Amygdala (tissue), 56 donors: ENCODE measurements around the gene FOXO6.
A peak's percentile ranks its signal among the peaks of the same experiment; 100 is the strongest.

Source experiments
- DNase-seq, 56 donors: peaks; one replicate each; lab custom pipeline; 2025; lab: John Stamatoyannopoulos, UW

FOXO6 gene

DNA sequence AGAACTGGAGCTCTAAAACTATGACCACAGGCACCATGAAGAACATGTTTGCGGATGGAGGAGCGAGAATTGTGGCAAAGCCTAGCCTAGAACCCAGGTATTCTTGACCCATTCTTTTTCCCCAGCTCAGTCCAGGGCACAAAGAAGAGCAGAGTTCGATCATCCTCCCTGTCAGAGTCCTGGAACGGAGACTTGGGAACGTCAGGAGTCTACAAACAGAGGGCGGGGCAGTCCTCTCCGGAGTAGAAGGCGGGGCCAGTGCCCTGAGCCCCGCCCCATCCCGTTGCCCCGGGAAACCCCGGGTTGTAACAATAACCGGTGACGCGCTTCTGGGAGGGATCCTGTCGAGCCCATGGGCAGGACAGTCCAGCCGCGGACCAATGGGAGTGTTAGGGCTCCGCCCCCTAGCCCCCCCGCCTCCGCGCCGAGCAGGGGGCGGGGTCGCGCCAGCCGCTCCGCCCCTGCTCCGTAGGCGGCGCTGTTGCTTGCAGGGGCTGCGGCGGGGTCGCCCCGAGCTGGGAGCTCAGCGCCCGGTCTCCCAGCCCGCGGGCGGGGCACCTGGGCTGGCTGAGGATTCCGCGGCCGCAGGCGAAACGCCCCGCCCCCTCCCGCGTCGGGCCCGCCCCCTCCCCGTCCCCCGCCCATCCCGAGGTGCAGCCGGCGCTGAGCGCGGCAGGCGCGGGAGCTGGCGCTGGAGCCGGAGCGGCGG is at the start of gene FOXO6:
FOXO6 (plus strand) TSS at position 649 of the 709 bp plus-strand sequence.
- DNase-seq = peak in 55 of 56 donors; percentile 73 to 99 (median 94)

DNA sequence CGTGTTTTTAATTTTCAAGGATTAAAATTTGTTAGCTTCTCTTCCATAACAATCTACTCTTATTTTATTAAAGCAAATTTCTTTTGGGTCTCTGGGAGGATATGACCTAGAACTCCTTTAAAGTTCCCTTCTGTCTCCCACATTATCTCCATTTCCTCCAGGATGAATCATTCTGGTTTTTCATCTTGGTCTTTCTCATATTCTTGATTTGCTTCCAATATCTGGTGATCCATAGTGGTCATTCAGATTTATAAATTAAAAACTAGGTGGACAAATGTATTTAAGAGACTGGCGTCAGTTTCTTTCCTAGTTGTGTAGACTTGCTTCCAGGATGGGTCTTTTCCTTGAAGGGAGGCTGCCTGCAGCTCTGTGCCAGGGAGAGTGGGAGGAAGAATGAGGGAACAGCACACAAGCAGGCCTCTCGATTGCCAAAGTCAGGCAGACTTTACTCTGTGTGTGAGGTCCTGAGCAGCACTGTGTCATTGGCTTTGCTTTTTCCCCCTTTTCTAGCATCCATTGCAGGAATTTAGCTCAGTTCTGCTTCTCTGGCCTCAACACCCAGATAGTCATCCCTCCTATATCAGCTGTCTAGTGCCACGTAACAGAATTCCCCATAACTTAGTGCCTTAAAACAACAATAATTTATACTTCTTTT is 48.1 kb upstream of the FOXO6 start:
- DNase-seq = no peak

DNA sequence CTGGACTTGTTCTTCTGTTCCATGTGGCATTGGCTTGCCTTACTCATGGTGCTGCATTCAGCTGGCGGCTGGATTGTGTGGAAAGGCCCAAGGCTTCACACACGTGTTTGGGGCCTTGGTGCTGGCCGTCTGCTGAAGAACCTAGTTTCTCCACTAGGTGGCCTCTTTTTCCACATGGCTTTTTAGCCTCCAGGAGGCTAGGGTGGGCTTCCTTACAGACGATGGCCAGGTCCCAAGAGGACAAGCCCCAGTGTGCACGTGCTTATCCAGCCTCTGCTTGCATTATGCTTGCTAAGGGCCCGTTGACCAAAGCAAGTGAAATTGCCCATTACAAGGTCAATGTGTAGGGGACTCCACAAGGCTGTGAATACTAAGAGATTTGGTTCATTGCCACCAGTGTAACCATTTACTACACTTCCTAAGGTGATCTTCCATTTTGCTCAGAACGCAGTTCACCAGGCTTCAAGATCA is 47.5 kb upstream of the FOXO6 start:
- DNase-seq = no peak

DNA sequence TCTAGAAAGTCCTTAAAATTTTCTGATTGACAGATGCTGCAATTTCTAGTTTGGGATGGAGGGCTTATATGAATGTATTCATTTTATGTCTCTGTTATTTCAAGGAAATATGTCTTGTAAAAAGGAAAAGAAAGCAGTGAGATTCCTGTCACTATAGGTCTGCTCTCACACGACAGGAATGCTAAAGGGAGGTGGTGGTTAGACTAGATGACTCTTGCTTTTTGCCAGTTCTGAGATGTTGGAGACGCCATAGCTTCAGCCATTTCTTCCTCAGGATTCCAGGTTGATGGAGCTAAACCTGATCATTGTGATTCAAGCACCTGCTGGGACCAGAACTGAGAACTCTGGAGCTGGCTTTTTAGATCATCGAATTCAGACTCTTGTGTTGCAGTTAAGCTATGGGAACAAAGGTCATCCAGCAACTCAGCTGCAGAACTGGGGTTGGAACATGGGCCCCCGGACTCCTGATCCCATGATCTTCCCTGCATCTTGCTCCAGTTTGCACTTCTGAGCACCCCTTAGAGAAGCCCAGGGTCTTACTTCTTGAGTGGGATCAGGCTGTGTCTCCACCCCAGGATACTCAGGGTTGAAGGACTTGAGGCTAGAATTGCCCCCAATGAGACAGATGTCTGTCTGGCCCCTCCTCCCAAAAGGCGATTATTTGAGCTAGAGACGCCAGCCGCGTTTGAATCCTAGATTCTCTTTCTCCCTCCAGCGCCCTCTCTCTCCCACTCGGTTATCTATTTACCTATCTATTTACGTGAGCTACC is 46.7 kb upstream of the FOXO6 start:
- no peak for DNase-seq

DNA sequence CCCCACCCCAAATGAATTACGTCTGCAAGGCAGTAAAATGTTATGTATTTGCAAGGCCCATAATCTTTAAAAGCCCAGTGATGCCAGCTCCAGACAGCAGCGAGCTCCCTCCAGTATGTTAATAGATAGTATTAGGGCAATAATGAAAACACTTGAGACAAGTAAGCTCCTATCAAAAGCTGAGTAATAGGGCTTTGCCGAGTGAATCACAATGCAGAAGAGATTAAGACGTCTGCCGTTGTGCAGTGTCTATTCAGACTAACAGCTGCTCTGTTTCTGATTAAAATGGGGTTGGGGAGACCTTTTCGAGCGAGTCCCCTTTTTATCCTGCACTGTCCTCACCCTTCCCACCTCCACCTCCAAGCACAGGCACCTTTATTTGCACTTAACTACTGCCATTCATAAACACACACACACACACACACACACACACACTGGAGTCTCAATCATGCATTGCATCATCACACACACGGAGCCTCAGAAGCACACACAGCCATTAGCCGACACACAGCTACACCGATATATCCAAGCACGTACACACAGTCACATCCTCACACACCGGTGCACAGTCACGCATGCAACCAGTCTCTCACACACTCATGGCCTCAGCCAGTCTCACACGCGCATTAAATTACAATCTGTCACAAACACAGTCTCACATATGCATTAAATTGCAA is 46.0 kb upstream of the FOXO6 start:
- no peak for DNase-seq

DNA sequence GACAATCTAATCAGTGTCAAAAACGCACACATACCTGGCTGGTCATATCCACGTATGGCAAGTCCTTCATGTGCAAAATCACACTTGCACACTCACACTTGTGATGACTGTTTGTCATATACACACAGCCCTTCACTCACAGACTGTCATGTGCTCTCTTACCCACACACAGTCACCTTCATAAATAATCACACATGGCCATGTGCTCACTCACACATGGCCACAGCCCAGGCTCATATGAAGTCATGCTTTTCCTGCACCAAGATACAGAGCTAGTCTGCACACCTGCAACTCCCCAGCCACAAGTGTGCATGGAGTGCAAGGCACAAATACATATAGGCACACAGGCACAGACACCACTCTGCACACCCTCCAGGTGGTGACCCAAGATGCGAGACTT is 45.4 kb upstream of the FOXO6 start:
- no peak for DNase-seq

DNA sequence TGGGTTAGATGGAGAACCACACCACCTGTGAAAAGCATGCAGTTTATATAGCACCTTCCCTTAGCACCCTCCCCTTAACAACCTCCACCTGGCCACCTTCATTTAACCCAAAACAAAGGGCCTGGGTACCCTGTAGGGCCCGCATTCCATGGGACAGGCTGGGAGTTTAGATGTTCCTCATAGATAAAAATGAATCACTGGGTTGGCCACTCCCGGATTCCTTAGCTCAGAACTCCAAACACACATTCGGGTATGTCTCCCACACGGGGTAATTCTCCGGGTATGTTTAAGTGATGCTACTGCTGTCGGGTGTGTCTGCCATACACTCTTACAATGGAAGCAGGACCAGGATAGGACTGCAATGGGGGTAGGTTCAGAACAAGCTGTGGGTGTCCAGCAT is 43.9 kb upstream of the FOXO6 start:
- DNase-seq = no peak

DNA sequence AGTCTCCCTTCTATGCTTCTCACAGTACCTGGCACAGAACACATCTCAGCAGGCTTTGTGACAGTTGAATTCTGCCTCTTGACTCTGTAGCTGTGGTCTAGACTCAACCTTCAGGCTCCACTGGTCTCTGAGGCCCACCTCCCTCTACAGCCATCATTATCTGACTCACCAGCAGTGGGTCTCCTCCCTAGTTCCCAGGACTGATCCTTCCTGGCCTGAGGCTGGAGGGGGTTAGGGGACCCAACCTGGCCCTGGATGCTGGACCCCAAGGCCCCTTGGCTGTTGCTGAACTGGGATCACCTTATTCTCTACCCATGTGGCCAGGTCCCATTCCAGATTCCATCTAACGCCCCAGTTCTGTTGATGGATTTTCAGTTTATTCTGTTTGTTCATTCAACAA is 43.1 kb upstream of the FOXO6 start:
- no peak for DNase-seq

DNA sequence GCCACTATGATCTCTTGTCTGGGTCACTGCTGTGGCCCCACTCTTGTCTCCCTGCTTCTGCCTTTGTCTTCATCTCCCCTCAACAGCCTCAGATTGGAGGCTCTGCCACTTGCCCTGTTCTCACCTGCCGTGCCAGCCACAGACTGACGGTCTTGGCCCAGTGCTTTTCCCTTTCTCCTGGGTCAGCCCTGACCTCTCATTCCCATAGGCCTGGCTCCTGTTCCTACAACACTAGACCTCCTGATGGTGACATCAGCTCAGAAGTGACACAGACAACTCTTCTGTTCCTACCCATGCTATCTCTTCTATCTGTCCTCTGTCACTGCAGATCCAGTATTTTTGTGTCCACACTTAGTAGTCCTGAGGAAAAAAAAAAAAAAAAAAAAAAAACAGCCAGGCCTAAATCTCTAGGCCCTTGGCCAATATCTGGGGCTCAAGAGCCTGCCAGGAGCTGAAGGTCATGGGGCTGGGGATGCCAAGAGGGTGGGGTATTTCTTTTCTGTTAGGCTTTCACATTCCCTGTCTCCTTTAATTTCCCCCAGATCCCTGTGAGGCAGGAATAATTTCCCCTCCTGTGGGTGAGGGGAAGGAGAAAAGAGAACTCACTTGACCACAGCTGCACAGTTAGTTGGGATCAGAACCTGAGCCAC is 42.0 kb upstream of the FOXO6 start:
- no peak for DNase-seq

DNA sequence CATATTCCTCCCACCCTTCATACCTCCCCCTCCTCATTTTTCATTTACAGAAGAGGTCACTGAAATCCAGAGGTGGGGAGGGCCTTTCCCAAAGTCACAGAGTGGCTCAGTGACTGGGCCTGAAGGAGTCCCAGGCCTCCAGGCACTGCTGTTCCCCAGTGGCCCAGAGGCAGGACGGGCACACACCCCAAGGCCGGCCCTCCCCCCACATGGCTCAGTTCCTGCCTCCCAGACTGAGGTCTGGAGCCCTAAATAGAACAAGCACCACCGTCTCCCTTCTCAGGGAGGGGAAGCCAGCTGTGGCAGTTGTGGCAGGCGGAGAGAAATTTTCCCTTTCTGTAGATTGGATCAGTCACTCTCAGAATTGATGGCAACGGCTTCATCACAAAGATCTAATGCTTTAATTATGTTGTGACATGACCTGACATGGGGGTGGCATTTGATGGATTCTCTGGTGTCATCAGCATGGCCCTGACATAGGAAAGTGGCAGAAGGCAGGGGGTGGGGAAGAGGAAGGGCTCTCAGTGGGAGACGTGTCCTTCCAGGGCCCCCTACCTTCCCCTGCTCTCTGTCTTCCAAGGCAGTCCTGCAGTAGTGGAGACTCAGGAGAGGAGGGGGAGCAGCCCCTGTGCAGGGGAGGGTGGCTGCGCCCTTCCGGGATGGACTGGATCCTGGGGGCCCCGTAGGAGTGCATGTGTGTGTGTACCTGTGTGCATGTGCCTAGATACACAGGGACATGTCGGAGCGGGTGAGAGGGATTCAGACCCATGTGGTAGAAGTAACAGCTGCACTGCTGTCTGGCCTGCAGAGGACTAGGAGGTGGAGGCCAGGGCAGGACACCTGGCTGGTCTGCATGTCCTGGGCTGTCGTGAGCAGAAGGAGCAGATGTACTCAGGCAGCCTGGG is 41.2 kb upstream of the FOXO6 start:
- no peak for DNase-seq

DNA sequence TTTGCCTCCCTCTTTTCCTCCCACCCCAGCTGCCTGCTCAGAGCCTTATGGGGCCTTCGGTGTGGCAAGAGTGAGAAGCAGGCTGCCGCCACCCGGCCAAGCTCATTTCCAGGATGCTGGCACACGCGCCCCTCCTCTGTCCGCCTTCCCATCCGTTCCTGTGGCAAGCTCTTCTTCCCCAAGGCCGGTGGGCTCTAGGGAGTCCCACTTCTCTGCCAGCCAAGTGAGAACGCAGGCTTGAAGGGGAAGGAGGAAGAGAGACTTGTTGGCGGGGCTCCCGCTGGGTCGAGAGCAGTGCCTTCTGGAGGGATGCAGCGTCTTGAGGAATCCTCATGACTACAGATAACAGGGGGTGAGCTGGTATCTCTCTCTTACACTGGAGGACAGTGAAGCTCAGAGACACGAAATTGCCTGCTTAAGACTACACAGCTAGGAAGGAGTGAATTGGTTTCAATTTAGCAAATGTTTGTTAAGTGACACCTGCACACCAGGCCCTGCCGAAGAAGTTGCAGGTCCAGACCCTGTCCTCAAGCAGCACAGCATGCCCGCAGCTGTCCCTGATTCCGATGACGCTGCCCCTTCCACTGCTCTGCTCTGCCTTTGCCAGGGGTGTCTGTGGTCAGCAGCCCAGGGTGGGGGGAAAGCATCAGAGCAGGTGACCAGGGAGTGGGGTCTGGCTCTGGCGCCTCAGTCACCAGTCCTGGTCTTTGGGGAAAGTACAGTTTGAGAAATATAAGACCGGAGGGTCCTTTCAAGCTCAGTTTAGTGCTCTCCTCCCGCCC is 40.1 kb upstream of the FOXO6 start:
- DNase-seq = no peak

DNA sequence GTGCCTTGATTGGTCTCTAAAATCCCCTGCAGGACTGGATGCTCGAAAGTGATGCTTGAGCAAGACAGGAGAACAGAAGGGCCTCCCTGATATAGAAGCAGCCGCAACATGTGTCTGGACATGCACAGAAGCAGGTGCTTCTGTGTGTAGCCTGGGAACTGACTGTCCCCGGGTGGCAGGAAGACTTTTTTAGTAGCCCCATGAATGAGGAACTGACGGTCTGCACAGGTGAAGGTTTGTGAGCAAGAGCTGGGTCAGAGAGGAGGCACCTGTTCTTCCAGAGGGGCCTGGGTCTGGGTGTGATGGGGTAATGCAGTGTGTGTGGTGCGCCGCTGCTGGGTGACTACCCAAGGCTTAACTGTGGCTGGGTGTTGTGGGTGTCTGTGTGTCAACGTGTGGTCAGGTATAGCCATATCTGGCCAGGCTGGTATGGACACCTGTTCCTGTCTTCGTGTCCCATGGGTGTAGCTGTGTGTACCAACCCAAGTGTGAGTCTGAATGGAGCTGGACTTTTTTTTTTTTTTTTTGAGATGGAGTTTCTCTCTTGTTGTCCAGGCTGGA is 39.1 kb upstream of the FOXO6 start:
- no peak for DNase-seq

DNA sequence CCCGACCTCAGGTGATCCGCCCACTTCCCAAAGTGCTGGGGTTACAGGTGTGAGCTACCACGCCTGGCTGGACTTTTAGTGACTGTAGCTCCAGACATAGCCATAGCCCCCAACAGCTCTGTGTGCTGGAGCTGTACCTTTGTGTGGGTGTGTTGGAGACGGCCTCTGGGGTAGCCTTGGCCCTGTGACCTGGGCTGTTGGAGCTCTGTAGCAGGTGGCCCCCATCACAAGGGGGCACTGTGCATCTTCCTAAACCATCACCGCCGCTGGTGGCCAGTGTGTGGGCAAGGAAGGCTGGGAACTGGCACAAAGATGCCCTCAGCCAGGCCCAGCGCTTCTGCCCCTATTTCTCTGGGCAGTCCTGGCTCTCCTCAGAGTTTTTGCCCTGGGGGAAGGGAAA is 38.4 kb upstream of the FOXO6 start:
- peak in 28 of 56 donors; percentile 5 to 66 (median 24) for DNase-seq

DNA sequence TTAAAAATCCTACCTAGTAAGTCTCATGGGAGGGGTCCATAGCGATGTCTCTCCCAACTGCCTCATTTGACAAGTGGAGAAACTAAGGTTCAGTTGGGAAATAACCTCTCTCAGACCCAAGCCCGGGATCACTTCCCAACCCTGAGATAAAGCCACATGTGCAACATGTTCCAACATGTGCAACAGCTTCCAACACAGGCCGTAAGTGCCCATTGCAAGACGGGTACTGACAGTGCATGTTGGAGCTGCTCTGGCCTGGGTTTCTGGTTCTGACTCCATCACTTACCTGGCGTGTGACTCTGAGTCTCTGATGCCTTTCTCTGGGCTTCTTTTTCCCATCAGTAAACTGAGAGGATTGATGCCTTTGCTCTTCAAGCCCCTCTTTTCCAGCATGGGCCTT is 38.0 kb upstream of the FOXO6 start:
- DNase-seq = no peak

DNA sequence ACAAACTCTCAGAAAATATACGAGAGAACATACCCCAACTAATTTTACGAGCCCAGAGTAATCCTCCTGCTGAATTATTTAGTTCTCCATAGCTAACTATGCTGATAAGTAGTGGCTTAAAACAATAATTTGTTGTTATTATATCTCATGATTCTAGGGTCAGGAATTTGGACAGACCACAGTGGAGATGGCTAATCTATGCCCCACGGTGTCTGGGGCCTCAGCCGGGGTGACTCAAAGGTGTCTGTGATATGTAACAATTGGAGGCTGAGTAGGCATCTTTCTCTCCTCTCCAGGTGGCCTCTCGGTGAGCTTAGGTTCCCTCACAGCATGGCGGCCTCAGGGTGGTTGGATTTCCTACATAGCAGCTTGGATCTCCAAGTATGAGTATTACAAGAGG is 35.4 kb upstream of the FOXO6 start:
- no peak for DNase-seq

DNA sequence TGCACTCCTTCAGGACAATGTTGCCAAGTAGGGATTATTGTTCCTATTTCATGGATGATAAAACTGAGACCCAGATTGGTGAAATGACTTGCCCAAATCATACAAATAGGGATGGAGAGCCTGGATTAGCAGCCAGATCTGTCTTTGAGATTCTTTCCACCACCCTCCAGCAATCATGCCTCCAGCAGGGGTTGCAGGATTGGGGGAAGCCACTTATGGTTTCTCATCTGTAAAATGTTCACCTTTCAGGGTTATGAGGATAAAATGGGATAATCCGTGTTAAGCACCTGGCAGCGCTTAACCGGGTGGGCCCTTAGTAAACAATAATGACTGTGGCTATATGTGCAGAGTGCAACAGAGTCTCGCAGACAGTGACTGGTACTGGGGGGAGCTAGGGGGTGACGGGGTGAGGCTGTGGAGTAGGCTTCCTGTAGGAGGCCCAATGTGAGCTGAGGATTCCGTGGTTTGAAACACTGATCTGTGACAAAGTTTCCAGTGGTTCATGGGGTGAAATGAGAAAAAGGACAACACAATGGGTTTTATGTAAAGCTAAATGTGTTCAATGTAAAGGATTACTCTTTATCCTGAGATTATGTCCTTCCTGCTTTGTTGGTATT is 33.7 kb upstream of the FOXO6 start:
- DNase-seq = no peak

DNA sequence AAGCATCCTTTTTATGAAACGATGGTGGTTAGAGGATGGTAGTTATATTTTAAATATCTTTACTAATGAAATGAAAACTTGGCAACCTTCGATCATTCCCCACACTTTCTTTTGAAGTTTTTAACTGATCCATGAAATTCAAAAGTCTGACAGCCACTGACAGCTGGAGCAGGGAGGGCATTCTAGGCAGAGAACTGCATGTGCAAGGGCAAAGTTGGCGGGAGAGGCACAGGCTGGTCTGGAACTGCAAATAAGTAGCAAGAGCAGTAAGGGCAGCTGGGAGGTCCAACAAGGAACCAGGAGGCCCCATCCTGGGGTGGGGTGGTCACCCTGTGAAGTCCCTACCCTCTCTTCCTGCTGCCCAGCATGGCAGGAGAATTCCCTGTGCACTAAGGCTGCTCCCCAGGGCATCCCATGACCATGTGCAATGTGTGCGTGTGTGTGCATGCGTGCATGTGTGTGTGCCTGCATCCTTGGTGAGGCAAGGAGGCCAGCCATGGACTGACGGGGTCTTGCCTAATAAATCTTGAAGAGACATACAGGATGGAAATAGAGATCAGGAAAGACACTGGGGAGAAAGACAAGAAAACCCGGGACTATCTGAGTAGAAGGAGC is 33.1 kb upstream of the FOXO6 start:
- DNase-seq = no peak
